GM21447 (cell line): ENCODE data around the gene VAT1.
"Not testable (repeated sequence)": the region's sequence is repeated elsewhere in the genome, so short reads cannot be mapped to it uniquely, and the experiment has no call there.

ENCODE experiments used
- ATAC-seq: cut with Tn5 transposase; IDR thresholded peaks from one replicate; pipeline ENCODE4 v1.9.1; 2021; ENCODE audit not compliant: unreplicated experiment

VAT1 gene

DNA sequence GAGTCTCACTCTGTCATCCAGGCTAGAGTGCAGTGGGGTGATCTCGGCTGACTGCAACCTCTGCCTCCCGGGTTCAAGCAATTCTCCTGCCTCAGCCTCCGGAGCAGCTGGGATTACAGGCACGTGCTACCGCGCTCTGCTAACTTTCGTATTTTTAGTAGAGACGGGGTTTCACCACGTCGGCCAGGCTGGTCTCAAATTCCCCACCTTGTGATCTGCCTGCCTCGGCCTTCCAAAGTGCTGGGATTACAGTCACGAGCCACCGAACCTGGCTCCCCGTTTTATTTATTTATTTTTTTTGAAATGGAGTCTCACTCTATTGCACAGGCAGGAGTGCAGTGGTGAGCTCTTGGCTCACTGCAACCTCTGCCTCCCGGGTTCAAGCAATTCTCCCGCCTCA lies 46.5 kb downstream of the VAT1 start:
- ATAC-seq: not testable (repeated sequence)

GRCh38 chr17:42975265-42975664 lies 46.9 kb downstream of the VAT1 start:
- no peak for ATAC-seq

DNA sequence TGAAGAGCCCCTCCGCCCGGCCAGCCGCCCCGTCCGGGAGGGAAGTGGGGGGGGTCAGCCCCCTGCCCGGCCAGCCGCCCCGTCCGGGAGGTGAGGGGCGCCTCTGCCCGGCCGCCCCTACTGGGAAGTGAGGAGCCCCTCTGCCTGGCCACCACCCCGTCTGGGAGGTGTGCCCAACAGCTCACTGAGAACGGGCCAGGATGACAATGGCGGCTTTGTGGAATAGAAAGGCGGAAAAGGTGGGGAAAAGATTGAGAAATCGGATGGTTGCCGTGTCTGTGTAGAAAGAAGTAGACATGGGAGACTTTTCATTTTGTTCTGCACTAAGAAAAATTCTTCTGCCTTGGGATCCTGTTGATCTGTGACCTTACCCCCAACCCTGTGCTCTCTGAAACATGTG lies 48.9 kb downstream of the VAT1 start:
- not testable (repeated sequence) for ATAC-seq

- ATAC-seq: no peak
These were observed 50.6 kb downstream of the VAT1 start for GRCh38 chr17:42971589-42971988.

DNA sequence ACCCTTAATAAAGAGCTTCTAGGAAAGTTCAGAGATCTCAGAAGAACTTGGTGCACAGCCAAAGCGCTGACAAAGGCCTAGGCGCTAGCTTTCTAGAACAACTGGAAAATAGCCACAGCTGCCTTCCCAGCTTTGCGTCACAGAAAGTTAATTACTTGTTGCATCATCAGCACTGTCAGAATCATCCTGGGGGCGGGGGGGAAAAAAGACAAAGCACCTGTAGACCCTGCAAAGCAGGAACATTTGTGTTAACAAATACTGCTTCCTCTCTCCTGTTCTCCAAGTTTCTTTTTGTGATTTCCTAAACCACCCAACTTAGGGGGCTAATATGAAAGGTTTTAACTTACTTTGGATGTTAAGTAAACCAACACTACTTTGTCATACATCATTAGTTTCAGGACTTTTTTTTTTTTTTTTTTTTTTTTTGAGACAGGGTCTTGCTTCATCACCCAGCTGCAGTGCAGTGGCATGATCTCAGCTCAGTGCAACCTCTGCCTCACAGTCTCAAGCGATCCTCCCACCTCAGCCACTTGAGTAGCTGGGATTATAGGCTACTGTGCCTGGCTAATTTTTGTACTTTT lies 53.1 kb downstream of the VAT1 start:
- no peak for ATAC-seq

DNA sequence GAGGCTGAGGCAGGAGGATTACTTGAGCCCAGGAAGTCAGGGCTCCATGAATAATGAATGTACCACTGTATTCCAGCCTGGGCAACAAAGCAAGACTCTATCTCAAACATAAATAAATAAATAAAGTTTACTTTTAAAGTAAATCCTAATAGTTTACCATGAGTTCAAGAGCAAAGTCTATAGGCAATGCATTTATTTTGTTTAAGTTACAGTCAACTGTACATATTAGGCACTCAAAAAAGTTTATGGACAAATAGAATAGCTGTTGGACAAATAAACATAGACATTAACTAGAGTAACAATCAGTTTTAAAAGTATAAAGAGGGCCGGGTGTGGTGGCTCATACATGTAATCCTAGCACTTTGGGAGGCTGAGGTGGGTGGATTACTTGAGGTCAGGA lies 54.3 kb downstream of the VAT1 start:
- ATAC-seq: no peak
